Measurements from ENCODE around the gene C3orf20. TPM values are rescaled to one million over a fixed set of nuclear protein-coding genes. Genes with fewer than 3 reads are reported as not detected.

Gene C3orf20
- polyA plus RNA-seq, 1 donor from 2014 or later = not detected

- no peak overlapping the region for H3K27ac ChIP-seq (ENCODE audit: low read length)
- no peak overlapping the region for H3K4me3 ChIP-seq (ENCODE audit: low read length)
- no peaks in the 10 kb centered on the region for H4K20me1 ChIP-seq (ENCODE audit: insufficient read depth)
- H3K9me3 ChIP-seq (ENCODE audit: low read length) = no peaks in the 10 kb centered on the region
- H3F3A ChIP-seq (ENCODE audit: insufficient read depth, low read length, poor library complexity, severe bottlenecking) = peaks cover 4% of the 10 kb centered on the region
- no peaks in the 10 kb centered on the region for H3K27me3 ChIP-seq (ENCODE audit: insufficient read depth, low read depth, low read length)
- H2AFZ ChIP-seq (ENCODE audit: low read depth, low read length) = no peak overlapping the region
- no peak for TF ChIP-seq TAF1 (IDR thresholded peaks at IDR 0.05; ENCODE audit: low read depth)
- TF ChIP-seq SMC3 (conservative IDR thresholded peaks at IDR 0.05; ENCODE audit: poor library complexity) = peak; percentile 23
- H3K9ac ChIP-seq (ENCODE audit: low read length) = no peak overlapping the region
- no peaks in the 10 kb centered on the region for H3K9me2 ChIP-seq (ENCODE audit: insufficient read depth, low read length)
- no peaks in the 10 kb centered on the region for H3K36me3 ChIP-seq (ENCODE audit: insufficient read depth, low read length)
- no peak overlapping the region for H3K4me2 ChIP-seq (ENCODE audit: low read length)
- H3K79me2 ChIP-seq (replicated peaks; ENCODE audit: insufficient read depth, low read length) = peaks cover 14% of the 10 kb centered on the region
Observed at GRCh38 chr3:14647976-14648955, 26.7 kb upstream of the C3orf20 start.

- Histone ChIP-seq H2AFZ (ENCODE audit: low read depth, low read length) (no peak overlapping the region), H3K79me2 (replicated peaks; ENCODE audit: insufficient read depth, low read length) (peaks cover 22% of the 10 kb centered on the region), H3K9me2 (ENCODE audit: insufficient read depth, low read length) (no peaks in the 10 kb centered on the region), H3K9me3 (ENCODE audit: low read length) (no peaks in the 10 kb centered on the region), H3K27me3 (ENCODE audit: insufficient read depth, low read depth, low read length) (no peaks in the 10 kb centered on the region), H4K20me1 (ENCODE audit: insufficient read depth) (no peaks in the 10 kb centered on the region), H3K4me3 (ENCODE audit: low read length) (no peak overlapping the region), H3K36me3 (ENCODE audit: insufficient read depth, low read length) (no peaks in the 10 kb centered on the region), H3K4me2 (ENCODE audit: low read length) (no peak overlapping the region), H3K9ac (ENCODE audit: low read length) (no peak overlapping the region), H3K27ac (ENCODE audit: low read length) (no peak overlapping the region), H3F3A (ENCODE audit: insufficient read depth, low read length, poor library complexity, severe bottlenecking) (peaks cover 4% of the 10 kb centered on the region)
- TF ChIP-seq POLR2AphosphoS5 (IDR thresholded peaks at IDR 0.05) (no peak), RAD21 (conservative IDR thresholded peaks at IDR 0.05) (no peak), EZH2 (IDR thresholded peaks at IDR 0.05; ENCODE audit: borderline replicate concordance, insufficient read depth, low read length, poor library complexity, severe bottlenecking) (no peak), TAF1 (IDR thresholded peaks at IDR 0.05; ENCODE audit: low read depth) (no peak), EP300 (conservative IDR thresholded peaks at IDR 0.05; ENCODE audit: poor library complexity, severe bottlenecking) (no peak), CTCF (IDR thresholded peaks at IDR 0.05; ENCODE audit: poor library complexity, severe bottlenecking) (no peak), MXI1 (conservative IDR thresholded peaks at IDR 0.05; ENCODE audit: poor library complexity, severe bottlenecking) (no peak), REST (IDR thresholded peaks at IDR 0.05; ENCODE audit: borderline replicate concordance) (no peak), SMC3 (conservative IDR thresholded peaks at IDR 0.05; ENCODE audit: poor library complexity) (no peak)
Observed at GRCh38 chr3:14649466-14649865, 25.5 kb upstream of the C3orf20 start.

Data from neural cell (in vitro differentiated cells).